Fibroblast of pulmonary artery (primary cell): ENCODE data around the gene MLF2.
A peak's percentile ranks its signal among the peaks of the same experiment; 100 is the strongest.

ENCODE experiments used
- DNase-seq: peaks from one replicate; pipeline ENCODE4 v3.0.0-alpha.2; 2010; ENCODE audit warnings: low read depth
- H3K4me3 ChIP-seq: replicated peaks from 2 replicates; pipeline ENCODE4 v1.5.1; 2011; ENCODE audit warnings: low read depth, mild to moderate bottlenecking, control low read depth, low read length, moderate library complexity
- TF ChIP-seq, protein P1 (sequence below): IDR thresholded peaks from 2 replicates; pipeline ENCODE4 v1.5.1; 2011; ENCODE audit warnings: mild to moderate bottlenecking, control low read depth, low read length, inconsistent platforms; ENCODE audit errors: missing control alignments

MLF2 gene

DNA sequence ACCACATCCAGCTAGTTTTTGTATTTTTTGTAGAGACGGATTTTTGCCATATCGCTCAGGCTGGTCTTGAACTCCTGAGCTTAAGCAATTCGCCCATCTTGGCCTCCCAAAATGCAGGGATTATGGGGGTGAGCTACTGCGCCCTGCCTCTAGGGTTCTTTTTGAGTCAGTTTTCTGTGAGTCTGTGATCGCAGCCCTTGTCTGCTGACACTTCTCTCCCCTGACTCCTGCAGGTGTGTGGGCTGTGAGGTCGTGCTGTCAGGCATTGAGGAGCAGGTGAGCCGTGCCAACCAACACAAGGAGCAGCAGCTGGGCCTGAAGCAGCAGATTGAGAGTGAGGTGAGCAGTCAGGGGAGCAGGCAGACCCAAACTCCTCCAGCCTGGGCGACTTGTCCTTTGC lies 22.8 kb downstream of the MLF2 start:
- H3K4me3 ChIP-seq: no peak overlapping the region
- TF ChIP-seq, protein P1, sequence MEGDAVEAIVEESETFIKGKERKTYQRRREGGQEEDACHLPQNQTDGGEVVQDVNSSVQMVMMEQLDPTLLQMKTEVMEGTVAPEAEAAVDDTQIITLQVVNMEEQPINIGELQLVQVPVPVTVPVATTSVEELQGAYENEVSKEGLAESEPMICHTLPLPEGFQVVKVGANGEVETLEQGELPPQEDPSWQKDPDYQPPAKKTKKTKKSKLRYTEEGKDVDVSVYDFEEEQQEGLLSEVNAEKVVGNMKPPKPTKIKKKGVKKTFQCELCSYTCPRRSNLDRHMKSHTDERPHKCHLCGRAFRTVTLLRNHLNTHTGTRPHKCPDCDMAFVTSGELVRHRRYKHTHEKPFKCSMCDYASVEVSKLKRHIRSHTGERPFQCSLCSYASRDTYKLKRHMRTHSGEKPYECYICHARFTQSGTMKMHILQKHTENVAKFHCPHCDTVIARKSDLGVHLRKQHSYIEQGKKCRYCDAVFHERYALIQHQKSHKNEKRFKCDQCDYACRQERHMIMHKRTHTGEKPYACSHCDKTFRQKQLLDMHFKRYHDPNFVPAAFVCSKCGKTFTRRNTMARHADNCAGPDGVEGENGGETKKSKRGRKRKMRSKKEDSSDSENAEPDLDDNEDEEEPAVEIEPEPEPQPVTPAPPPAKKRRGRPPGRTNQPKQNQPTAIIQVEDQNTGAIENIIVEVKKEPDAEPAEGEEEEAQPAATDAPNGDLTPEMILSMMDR: no peak
- DNase-seq: no peak

DNA sequence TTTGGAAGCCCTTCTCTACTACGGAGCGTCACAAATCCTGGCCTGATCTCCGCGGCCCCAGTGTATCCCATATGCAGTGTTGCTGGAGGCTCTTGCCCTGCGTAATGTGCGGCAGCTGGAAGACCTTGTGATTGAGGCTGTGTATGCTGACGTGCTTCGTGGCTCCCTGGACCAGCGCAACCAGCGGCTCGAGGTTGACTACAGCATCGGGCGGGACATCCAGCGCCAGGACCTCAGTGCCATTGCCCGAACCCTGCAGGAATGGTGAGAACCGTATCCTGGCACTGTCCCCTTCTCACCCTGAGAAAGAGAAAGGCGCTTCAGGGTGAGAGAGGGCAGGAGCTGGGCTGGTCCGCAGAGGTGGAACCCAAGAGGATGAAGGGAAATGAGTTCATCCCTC lies 23.8 kb downstream of the MLF2 start:
- DNase-seq: no peak
- H3K4me3 ChIP-seq: no peak overlapping the region
- TF ChIP-seq, protein P1: no peak

DNA sequence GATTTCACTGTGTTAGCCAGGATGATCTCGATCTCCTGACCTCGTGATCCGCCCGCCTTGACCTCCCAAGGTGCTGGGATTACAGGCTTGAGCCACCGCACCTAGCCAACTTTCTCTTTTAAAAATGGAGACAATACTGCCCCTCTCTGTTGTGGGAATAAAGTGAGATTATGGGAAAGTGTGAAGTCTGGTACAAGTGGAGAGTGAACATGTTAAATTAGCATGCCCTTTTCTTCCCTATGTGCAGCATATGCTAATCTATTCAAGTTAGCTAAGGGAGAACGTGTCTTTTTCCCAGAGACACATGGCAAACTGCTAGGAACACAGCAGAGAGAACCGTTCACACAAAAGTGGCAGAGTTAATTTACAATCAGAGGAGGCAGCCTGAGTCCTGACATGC lies 27.6 kb downstream of the MLF2 start:
- DNase-seq: no peak
- TF ChIP-seq, protein P1: no peak
- H3K4me3 ChIP-seq: no peak overlapping the region

DNA sequence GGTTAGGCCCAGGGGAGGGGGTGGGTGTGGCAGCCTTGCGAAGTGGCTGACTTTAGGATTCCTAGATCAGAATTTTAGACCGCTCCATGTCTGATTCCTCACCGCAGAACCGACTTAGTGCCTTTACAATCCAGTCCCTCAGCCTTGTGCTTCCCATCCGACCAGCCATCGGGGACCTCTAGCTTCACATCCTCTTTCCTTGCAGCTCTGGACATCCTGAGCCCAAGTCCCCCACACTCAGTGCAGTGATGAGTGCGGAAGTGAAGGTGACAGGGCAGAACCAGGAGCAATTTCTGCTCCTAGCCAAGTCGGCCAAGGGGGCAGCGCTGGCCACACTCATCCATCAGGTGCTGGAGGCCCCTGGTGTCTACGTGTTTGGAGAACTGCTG lies 28.5 kb downstream of the MLF2 start:
- peak overlapping the region; percentile 77 for H3K4me3 ChIP-seq
- TF ChIP-seq, protein P1: no peak
- no peak for DNase-seq

DNA sequence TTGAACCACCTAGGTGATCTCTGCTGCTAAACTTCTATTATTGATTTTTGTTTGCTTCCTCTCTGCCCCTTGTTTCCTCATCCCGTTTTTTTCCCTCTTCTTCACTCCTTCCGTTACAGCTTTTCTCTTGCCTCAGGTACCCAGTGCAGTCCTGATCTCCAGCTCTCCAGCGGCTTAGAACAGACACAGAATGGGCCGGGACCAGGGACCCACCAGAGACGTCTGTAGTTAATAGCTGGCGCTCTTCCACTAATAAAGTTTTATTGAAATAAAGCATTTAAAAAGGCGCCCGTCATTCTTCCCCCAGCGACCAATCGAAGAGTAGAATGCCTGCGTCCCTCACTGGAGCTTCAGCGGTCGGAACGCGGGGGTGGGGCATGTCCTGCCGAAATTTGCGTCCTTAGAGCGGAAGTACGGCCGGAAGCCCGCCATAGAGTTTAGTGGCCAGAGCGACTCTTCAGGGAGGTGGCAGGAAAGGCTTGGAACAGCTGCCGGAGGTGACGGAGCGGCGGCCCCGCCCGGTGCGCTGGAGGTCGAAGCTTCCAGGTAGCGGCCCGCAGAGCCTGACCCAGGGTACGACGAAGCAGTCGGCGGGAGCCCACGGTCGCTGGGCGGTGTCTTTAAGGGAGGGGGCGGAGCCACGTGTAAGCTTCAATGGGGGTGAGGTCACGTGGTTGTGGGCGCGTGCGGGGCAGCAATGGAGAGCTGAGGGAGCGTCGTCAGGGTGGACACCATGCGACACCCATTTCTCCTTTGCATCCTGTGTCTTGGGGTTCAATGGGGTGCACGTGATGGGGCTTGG lies 29.1 kb downstream of the MLF2 start, which contains the start of gene COPS7A:
Gene COPS7A (plus strand): TSS at position 440 of the 802 bp plus-strand sequence. CDS start 611 bp downstream, outside the sequence.
- TF ChIP-seq, protein P1: no peak
- H3K4me3 ChIP-seq: peak within 1 kb of the TSS; percentile 77
- DNase-seq: peak; percentile 99

DNA sequence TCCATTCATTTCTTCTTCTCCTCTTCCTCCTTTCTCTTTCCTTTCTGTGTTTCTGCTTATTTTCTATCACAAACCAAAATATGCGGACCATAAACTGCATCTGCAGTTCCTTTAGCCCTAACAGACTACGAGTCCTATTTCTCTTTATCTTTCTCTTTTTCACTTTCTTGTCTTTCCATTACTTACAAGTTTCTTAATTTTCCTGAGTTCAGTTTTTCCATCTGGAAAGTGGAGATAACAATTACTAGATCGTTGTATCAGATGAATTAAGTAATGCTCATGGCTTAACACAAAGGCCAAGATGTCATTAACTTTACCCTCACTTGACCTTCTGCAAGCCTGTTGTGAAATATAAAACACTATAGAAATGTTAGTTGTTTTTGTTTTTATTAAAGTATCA lies 30.1 kb downstream of the MLF2 start:
- TF ChIP-seq, protein P1: no peak
- no peak for DNase-seq
- no peak overlapping the region for H3K4me3 ChIP-seq
